AG09319 (cell line): ENCODE data around the gene GCC1.
"Not testable (repeated sequence)": the region's sequence is repeated elsewhere in the genome, so short reads cannot be mapped to it uniquely, and the experiment has no call there.

Experiments used
- DNase-seq: peaks from one replicate; pipeline ENCODE4 v3.0.0-alpha.2; 2010; ENCODE audit warnings: low read depth; ENCODE audit errors: extremely low read depth
- TF ChIP-seq, protein P1 (sequence below): IDR thresholded peaks from 2 replicates; pipeline ENCODE4 v1.5.1; 2011; ENCODE audit warnings: low read depth, mild to moderate bottlenecking, inconsistent platforms, low read length, moderate library complexity

Gene GCC1

GRCh38 chr7:127581716-127582115 lies 3.7 kb downstream of the GCC1 start:
- TF ChIP-seq, protein P1, sequence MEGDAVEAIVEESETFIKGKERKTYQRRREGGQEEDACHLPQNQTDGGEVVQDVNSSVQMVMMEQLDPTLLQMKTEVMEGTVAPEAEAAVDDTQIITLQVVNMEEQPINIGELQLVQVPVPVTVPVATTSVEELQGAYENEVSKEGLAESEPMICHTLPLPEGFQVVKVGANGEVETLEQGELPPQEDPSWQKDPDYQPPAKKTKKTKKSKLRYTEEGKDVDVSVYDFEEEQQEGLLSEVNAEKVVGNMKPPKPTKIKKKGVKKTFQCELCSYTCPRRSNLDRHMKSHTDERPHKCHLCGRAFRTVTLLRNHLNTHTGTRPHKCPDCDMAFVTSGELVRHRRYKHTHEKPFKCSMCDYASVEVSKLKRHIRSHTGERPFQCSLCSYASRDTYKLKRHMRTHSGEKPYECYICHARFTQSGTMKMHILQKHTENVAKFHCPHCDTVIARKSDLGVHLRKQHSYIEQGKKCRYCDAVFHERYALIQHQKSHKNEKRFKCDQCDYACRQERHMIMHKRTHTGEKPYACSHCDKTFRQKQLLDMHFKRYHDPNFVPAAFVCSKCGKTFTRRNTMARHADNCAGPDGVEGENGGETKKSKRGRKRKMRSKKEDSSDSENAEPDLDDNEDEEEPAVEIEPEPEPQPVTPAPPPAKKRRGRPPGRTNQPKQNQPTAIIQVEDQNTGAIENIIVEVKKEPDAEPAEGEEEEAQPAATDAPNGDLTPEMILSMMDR = no peak
- no peak for DNase-seq

GRCh38 chr7:127580612-127581011 lies 4.8 kb downstream of the GCC1 start:
- TF ChIP-seq, protein P1 = no peak
- DNase-seq = no peak

- TF ChIP-seq, protein P1 = no peak
Observed at GRCh38 chr7:127578711-127579275, 6.6 kb downstream of the GCC1 start.

DNA sequence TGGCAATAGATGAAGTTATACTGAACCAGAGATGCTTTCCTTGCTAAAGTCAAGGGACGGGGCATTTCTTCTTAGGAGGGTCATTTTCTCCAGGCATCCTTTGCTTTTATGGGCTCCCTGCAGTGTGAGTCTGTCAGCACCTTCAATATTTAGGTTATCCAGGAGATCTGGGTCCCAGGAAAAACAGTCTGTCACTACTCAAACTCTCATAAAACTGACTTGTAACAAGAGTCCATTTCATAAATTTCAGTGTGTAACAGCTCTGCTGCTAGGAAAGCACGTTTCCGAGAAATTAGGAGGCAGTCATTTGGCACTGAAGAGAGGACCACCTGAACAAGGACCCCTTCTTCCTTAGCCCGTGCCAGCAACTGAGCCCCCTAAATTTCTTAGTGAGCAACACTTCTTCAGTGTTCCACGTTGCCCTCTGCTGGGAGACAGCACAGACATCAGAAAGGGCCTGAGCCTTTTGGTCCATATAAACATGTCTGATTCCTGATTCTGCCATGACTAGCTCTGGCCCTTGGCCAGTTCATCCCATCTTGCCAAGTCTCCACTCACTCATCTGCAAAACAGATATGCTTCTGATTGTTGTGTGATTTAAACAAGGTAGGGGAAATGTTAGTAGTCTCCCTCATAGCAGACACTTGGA lies 7.2 kb downstream of the GCC1 start:
- TF ChIP-seq, protein P1 = peak; percentile 22
- no peak for DNase-seq

More at GRCh38 chr7:127578711-127579275, 6.6 kb downstream of the GCC1 start:
- no peak for DNase-seq

- TF ChIP-seq, protein P1 = no peak
- no peak for DNase-seq
Observed at GRCh38 chr7:127571741-127572505, 13.5 kb downstream of the GCC1 start.

DNA sequence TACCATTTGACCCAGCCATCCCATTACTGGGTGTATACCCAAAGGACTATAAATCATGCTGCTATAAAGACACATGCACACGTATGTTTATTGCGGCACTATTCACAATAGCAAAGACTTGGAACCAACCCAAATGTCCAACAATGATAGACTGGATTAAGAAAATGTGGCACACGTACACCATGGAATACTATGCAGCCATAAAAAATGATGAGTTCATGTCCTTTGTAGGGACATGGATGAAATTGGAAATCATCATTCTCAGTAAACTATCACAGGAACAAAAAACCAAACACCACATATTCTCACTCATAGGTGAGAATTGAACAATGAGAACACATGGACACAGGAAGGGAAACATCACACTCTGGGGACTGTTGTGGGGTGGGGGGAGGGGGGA lies 17.4 kb downstream of the GCC1 start:
- not testable (repeated sequence) for DNase-seq

- TF ChIP-seq, protein P1 = no peak
- no peak for DNase-seq
Observed at GRCh38 chr7:127566242-127566641, 19.2 kb downstream of the GCC1 start.
